Mesothelial cell of epicardium (in vitro differentiated cells): ENCODE results near the gene SHISA2. TPM values are rescaled to one million over a fixed set of nuclear protein-coding genes. Genes with fewer than 3 reads are reported as not detected.
A peak's percentile ranks its signal among the peaks of the same experiment; 100 is the strongest.

Experiments used
- DNase-seq, 2 experiments: peaks; one replicate each; pipeline ENCODE4 v3.0.0; 2021; ENCODE audit warnings: low spot score in 2 of 2; ENCODE audit not compliant: unreplicated experiment in 2 of 2
- H3K27ac Mint-ChIP-seq: 2 replicates; pipeline ENCODE4 v1.8.0; 2021; ENCODE audit warnings: mixed read lengths
- H3K27me3 Mint-ChIP-seq: 2 replicates; pipeline ENCODE4 v1.8.0; 2021; ENCODE audit warnings: low read depth, mixed read lengths
- H3K36me3 Mint-ChIP-seq: 2 replicates; pipeline ENCODE4 v1.8.0; 2021; ENCODE audit warnings: mixed read lengths
- H3K4me1 Mint-ChIP-seq: 2 replicates; pipeline ENCODE4 v1.8.0; 2021; ENCODE audit warnings: mixed read lengths
- H3K4me3 Mint-ChIP-seq: 2 replicates; pipeline ENCODE4 v1.8.0; 2021; ENCODE audit warnings: mild to moderate bottlenecking, moderate library complexity, mixed read lengths
- H3K9me3 Mint-ChIP-seq: 2 replicates; pipeline ENCODE4 v1.8.0; 2021; ENCODE audit warnings: mixed read lengths
- CTCF ChIP-seq: fragments of 200-600 bp; sonication (generic); IDR thresholded peaks from one replicate; pipeline ENCODE4 v1.5.0; 2021; ENCODE audit warnings: antibody characterized with exemption; ENCODE audit not compliant: unreplicated experiment
- total RNA-seq: library from RNA; stranded (reverse); gene quantifications from 3 replicates; pipeline ENCODE4 v1.2.1, GENCODE V29; 2021

The SHISA2 gene
- total RNA-seq, 1 donor from 2014 or later = 4.5 TPM

- no peak for TF ChIP-seq CTCF
- H3K27me3 Mint-ChIP-seq = no peaks in the 10 kb centered on the region
- no peak overlapping the region for H3K4me3 Mint-ChIP-seq
- H3K4me1 Mint-ChIP-seq = peaks cover 67% of the 10 kb centered on the region
- peaks cover 8% of the 10 kb centered on the region for H3K36me3 Mint-ChIP-seq
- DNase-seq = no peak
- H3K27ac Mint-ChIP-seq = no peak overlapping the region
- no peaks in the 10 kb centered on the region for H3K9me3 Mint-ChIP-seq
Observed at GRCh38 chr13:26020891-26021290, 30.9 kb downstream of the SHISA2 start.

- H3K36me3 Mint-ChIP-seq = peaks cover 8% of the 10 kb centered on the region
- no peak overlapping the region for H3K4me3 Mint-ChIP-seq
- no peak for TF ChIP-seq CTCF
- no peak overlapping the region for H3K27ac Mint-ChIP-seq
- no peaks in the 10 kb centered on the region for H3K27me3 Mint-ChIP-seq
- no peak for DNase-seq
- H3K4me1 Mint-ChIP-seq = peaks cover 67% of the 10 kb centered on the region
- no peaks in the 10 kb centered on the region for H3K9me3 Mint-ChIP-seq
Observed at GRCh38 chr13:26019881-26020870, 31.6 kb downstream of the SHISA2 start.

- no peak for DNase-seq
- no peak for TF ChIP-seq CTCF
- H3K27me3 Mint-ChIP-seq = no peaks in the 10 kb centered on the region
- peaks cover 3% of the 10 kb centered on the region for H3K9me3 Mint-ChIP-seq
- H3K4me1 Mint-ChIP-seq = peaks cover 61% of the 10 kb centered on the region
- H3K27ac Mint-ChIP-seq = no peak overlapping the region
- H3K4me3 Mint-ChIP-seq = no peak overlapping the region
- H3K36me3 Mint-ChIP-seq = peaks cover 11% of the 10 kb centered on the region
Observed at GRCh38 chr13:26019251-26019650, 32.6 kb downstream of the SHISA2 start.

GRCh38 chr13:26017932-26018665, 33.7 kb downstream of the SHISA2 start:
- TF ChIP-seq CTCF = no peak
- peaks cover 21% of the 10 kb centered on the region for H3K36me3 Mint-ChIP-seq
- DNase-seq = no peak
- peaks cover 52% of the 10 kb centered on the region for H3K4me1 Mint-ChIP-seq
- no peaks in the 10 kb centered on the region for H3K27me3 Mint-ChIP-seq
- H3K9me3 Mint-ChIP-seq = peaks cover 5% of the 10 kb centered on the region
- H3K4me3 Mint-ChIP-seq = no peak overlapping the region
- H3K27ac Mint-ChIP-seq = peak overlapping the region; percentile 31

GRCh38 chr13:26017196-26017921, 34.5 kb downstream of the SHISA2 start:
- Mint-ChIP-seq H3K4me3 (no peak overlapping the region), H3K9me3 (peaks cover 5% of the 10 kb centered on the region), H3K27ac (no peak overlapping the region), H3K36me3 (peaks cover 23% of the 10 kb centered on the region), H3K4me1 (peaks cover 44% of the 10 kb centered on the region), H3K27me3 (no peaks in the 10 kb centered on the region)
- no peak for TF ChIP-seq CTCF
- DNase-seq = no peak
